ENCODE results near the gene MLLT3. TPM values are rescaled to one million over a fixed set of nuclear protein-coding genes. Genes with fewer than 3 reads are reported as not detected.

The MLLT3 gene
- total and polyA plus RNA-seq, 2 donors (not counting 3 experiments of a cell fraction or from before 2014, with no cell fraction given): 6.1 to 10.0 TPM

DNA sequence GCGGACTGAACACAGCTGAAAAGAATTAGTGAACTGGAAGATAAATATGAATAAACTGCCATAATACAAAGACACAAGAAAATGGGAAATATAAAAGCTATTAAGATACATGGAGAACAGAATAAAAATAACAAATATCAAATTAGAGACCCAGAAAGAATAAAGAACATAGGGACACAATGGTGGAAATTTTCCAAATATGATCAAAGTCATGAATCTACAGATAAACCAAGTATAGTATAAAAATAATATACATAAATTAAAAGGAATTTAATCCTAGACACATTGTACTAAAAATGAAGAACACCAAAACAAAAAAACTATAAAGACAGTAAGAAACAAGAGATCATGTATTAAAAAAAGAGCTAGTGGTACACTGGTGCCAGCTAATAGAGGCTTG lies 194.9 kb downstream of the MLLT3 start:
- POLR2A ChIA-PET: no interaction called here
- CTCF ChIA-PET: no interaction called here

More for the DNA sequence above, 194.9 kb downstream of the MLLT3 start:
- Histone ChIP-seq H3K4me3 (replicated peaks in 1 of 3; ENCODE audit: insufficient read depth in 1 of 3, low read depth in 1 of 3, low read length in 3 of 3) (no peak overlapping the region), H4K20me1 (replicated peaks; ENCODE audit: control insufficient read depth, extremely low read depth, insufficient read depth, low read length) (no peaks in the 10 kb centered on the region), H3K27me3 (ENCODE audit: control insufficient read depth in 2 of 2, insufficient read depth in 2 of 2, low read length in 2 of 2) (no peaks in the 10 kb centered on the region), H3K36me3 (ENCODE audit: control insufficient read depth in 2 of 2, extremely low read depth in 1 of 2, insufficient read depth in 2 of 2, low read length in 2 of 2) (no peaks in the 10 kb centered on the region), H3K9me1 (replicated peaks; ENCODE audit: control insufficient read depth, extremely low read depth, insufficient read depth, low read length) (peaks cover 2% of the 10 kb centered on the region), H3K9ac (replicated peaks; ENCODE audit: extremely low read depth, insufficient read depth, low read length) (no peak overlapping the region), H3K27ac (ENCODE audit: insufficient read depth, low read depth, low read length) (no peak overlapping the region), H3K4me2 (ENCODE audit: insufficient read depth, low read length) (no peak overlapping the region), H2AFZ (ENCODE audit: low read depth, low read length) (no peak overlapping the region), H3K4me1 (ENCODE audit: control insufficient read depth, extremely low read depth, insufficient read depth, low read length) (no peaks in the 10 kb centered on the region), H3K9me3 (replicated peaks; ENCODE audit: control insufficient read depth, insufficient read depth, low read length) (no peaks in the 10 kb centered on the region), H3K79me2 (ENCODE audit: control insufficient read depth, insufficient read depth, low read length) (no peaks in the 10 kb centered on the region)
- no TSS peak for BruUV-seq (replicated peaks)
- no peak for FAIRE-seq
- dilution Hi-C loops (cut with MboI; ENCODE audit: extremely low pct_ligation_motif_present, low sequenced_read_pairs): no loop called here
- TF ChIP-seq FOS (IDR thresholded peaks at IDR 0.05; ENCODE audit: borderline replicate concordance, insufficient read depth, low read length) (no peak), JUN (IDR thresholded peaks at IDR 0.05; ENCODE audit: borderline replicate concordance, insufficient read depth, insufficient read length, low read depth) (no peak), POLR2AphosphoS5 (IDR thresholded peaks at IDR 0.05; ENCODE audit: insufficient read depth, low read depth, low read length) (no peak), GATA2 (IDR thresholded peaks at IDR 0.05; ENCODE audit: insufficient read depth, insufficient read length, low read depth, low read length) (no peak), EZH2 (IDR thresholded peaks at IDR 0.05; ENCODE audit: borderline replicate concordance, low read depth, low read length, severe bottlenecking) (no peak), MYC (IDR thresholded peaks at IDR 0.05; ENCODE audit: low read depth, low read length) (no peak), POLR2A (IDR thresholded peaks at IDR 0.05; ENCODE audit: low read depth, low read length) (no peak)
- TF ChIP-seq, protein P1, sequence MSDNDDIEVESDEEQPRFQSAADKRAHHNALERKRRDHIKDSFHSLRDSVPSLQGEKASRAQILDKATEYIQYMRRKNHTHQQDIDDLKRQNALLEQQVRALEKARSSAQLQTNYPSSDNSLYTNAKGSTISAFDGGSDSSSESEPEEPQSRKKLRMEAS (IDR thresholded peaks at IDR 0.05; ENCODE audit: insufficient read depth, insufficient read length): no peak
- TF ChIP-seq, protein P2, sequence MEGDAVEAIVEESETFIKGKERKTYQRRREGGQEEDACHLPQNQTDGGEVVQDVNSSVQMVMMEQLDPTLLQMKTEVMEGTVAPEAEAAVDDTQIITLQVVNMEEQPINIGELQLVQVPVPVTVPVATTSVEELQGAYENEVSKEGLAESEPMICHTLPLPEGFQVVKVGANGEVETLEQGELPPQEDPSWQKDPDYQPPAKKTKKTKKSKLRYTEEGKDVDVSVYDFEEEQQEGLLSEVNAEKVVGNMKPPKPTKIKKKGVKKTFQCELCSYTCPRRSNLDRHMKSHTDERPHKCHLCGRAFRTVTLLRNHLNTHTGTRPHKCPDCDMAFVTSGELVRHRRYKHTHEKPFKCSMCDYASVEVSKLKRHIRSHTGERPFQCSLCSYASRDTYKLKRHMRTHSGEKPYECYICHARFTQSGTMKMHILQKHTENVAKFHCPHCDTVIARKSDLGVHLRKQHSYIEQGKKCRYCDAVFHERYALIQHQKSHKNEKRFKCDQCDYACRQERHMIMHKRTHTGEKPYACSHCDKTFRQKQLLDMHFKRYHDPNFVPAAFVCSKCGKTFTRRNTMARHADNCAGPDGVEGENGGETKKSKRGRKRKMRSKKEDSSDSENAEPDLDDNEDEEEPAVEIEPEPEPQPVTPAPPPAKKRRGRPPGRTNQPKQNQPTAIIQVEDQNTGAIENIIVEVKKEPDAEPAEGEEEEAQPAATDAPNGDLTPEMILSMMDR (IDR thresholded peaks at IDR 0.05; ENCODE audit: extremely low read depth in 1 of 2, insufficient read depth in 1 of 2, low read depth in 1 of 2, low read length in 2 of 2): no peak
- intact Hi-C loops (cut with micrococcal nuclease): no loop called here
- no peak for DNase-seq (ENCODE audit: low read depth, low spot score)

Measured in endothelial cell of umbilical vein (primary cell).